Measurements from ENCODE around the gene ZFPL1.

Gene ZFPL1

DNA sequence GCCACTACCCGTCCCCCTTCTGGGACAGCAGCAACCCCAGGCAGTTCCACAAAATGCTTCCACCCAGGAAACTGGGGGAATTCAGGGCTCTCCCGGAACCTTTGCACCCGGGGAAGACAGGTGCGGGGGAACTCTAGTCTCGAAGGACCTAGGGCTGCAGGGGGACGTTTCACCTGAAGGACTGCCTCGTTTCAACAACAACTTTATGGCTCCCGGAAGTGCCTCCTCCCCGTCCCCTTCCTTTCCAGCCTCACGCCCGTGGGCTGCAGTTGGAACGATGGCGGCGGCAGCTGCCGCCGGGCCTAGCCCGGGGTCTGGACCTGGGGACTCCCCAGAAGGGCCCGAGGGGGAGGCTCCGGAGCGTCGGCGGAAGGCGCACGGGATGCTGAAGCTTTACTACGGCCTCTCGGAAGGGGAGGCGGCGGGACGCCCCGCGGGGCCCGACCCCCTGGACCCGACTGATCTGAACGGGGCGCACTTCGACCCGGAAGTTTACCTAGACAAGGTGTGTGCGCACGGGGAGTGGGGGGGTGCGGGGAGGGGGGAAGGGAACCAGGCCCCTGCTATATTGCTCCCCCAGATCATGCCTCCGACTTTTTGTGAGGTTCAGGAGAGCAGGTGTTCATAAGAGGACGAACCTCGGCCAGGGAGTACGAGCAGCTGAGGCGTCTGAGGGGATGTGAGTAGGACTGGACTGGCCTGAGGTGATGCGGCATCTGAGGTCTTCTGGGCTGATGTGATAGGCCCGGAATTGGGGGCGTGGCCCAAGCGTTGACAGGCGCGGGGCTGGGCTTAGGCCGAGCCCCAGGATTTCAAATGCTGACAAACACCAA lies 12.2 kb downstream of the ZFPL1 start, which contains the start of gene VPS51:
VPS51 (plus strand) TSS at position 241 of the 833 bp plus-strand sequence; CDS start at position 278, 37 bp downstream.
- DNase-seq = peak; percentile 89

DNA sequence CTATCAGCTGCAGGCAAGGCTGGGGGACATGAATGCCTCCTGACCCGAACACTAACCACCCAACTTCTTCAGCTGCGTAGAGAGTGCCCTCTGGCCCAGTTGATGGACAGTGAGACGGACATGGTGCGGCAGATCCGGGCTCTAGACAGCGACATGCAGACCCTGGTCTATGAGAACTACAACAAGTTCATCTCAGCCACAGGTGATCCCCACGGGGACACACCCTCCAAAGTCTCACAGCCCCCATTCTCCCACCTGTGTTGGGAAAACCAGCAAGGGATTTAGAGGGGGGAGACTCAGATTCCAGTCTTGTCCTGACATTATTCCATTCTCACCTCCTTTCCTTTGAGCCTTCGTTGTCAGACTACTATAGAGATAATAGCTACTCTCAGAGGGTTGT lies 12.9 kb downstream of the ZFPL1 start:
- DNase-seq = no peak

DNA sequence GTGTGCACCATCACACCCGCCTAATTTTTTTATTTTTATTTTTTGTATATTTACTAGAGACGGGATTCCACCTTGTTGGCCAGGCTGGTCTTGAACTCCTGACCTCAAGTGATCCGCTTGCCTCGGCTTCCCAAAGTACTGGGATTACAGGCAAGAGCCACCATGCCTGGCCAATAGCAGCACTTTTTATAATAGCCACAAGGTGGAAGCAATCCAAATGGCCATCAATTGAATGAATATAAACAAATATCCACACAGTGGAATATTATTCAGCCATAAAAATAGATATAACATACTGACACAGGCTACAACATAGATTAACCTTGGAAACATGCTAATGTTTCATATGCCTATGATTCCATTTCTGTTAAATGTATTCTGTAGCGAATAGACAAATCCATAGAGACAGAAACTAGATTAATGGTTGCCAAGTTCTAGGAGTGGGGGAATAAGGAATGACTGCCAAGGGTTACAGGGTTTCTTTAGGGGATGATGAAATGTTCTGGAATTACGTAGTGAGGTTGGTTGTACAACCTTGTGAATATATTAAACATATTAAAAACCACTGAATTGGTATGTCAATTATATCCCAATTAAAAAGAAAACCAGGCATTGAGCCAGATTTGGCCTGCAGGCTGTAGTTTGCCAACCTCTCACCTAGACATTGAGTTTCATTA lies 16.8 kb downstream of the ZFPL1 start:
- no peak for DNase-seq

DNA sequence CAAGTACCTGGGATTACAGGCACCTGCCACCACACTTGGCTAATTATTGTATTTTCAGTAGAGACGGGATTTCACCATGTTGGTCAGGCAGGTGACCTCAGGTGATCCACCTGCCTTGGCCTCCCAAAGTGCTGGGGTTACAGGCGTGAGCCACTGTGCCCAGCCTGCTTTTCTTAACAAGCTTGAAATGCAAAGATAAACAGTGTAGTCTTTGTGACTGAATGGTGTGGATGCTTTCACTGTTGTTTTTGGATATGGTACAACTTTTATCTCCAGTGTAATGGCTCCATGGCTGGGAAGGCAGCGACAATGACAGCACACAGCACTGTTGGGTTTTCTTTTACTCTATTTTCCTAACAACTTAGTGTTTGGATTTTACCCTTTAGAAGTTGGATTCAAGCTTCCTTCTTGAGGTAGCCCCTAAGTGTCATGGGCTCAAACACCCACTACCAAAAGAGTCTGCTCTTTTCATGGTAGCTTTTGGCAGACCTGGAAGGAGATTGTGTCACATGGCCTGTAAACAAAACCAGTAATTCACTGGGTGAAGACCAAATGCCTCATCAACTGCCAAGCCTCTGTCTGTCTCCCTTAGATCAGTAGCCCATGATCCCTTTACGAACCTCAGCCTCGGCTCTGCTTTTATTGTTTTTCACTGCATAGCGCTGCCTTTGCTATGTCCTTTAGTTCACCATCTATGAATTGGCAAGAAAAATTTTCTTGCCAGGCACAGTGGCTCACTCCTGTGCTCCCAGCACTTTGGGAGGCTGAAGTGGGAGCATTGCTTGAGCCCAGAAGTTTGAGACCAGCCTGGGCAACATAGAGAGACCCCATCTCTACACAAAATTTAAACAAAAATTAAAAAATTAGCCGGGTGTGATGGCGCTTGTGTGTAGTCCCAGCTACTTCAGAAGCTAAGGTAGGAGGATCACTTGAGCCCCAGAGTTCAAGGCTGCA lies 18.4 kb downstream of the ZFPL1 start:
- DNase-seq = no peak

DNA sequence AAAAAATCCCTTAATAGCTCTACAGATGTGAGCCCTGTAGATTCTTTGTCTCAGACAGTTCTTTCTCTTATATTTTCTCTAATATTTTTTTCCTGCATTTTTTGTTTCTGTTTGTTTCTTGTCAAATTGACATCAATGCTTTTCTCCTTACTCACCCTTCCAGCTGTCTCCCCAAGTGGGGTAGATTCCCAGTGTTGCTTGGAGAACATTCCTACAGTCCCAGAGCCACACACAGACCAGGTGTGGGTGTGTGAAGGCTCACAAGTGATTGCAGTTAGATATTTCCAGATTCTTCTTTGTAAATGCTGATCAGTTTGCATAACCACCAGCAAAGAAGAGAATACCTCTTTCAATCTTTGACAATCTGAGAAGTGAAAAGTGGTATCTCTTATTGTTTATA lies 19.5 kb downstream of the ZFPL1 start:
- DNase-seq = no peak

DNA sequence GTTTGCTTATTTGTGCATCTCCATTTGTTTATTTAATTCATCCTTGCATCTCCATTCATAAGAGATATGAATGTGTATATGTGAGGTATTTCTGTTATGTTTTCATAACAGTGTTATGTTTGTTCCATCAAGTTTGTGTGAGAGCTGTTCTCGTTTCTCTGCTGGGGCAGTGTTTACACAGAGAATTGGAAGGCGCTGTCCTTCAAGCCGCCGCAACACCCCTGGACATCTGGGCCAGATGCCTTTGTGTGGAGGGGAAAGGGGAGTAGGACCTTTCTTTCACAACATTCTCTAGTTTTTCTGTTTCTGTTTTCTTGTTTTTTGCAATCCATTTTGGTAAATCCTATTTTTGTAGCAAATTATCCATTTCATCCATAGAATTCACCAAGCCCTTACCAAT lies 20.6 kb downstream of the ZFPL1 start:
- DNase-seq = no peak

DNA sequence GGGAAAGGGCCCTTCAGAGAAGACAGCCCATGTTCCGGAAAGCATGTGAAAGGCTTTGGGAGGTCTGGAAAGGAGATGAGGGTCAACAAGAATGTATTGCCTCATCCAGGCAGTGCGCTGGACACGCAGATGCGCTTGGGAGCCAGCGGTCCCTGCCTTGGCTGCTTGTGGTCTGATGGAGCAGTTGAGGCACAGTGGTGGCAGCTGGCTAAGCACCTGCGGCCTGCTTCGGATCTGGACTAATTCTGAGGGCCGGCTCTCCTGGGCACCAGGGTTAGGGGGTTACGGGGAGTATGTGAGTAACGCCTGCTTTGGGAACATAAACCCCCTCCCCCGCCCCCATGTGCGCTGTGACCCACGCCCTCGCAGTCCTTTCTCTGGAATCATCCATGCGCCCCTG lies 23.1 kb downstream of the ZFPL1 start:
- DNase-seq = no peak

DNA sequence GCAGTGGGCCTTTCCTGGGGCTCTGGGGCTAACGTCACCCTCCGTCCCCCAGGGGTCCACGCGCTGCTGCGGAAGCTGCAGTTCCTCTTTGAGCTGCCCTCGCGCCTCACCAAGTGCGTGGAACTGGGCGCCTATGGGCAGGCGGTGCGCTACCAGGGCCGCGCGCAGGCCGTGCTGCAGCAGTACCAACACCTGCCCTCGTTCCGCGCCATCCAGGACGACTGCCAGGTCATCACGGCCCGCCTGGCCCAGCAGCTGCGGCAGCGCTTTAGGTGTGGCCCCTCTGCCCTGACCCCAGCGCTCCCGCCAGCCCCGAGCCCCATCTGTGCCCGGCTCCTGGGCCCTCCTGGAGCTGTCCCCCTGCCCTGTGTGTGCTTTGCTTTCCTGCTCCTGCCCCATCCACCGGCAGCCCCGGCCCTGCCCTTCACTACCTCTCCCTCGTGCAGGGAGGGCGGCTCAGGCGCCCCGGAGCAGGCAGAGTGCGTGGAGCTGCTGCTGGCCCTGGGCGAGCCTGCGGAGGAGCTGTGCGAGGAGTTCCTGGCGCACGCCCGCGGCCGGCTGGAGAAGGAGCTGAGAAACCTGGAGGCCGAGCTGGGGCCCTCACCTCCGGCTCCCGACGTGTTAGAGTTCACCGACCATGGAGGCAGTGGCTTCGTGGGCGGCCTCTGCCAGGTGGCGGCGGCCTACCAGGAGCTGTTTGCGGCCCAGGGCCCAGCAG lies 23.9 kb downstream of the ZFPL1 start:
- DNase-seq = no peak

DNA sequence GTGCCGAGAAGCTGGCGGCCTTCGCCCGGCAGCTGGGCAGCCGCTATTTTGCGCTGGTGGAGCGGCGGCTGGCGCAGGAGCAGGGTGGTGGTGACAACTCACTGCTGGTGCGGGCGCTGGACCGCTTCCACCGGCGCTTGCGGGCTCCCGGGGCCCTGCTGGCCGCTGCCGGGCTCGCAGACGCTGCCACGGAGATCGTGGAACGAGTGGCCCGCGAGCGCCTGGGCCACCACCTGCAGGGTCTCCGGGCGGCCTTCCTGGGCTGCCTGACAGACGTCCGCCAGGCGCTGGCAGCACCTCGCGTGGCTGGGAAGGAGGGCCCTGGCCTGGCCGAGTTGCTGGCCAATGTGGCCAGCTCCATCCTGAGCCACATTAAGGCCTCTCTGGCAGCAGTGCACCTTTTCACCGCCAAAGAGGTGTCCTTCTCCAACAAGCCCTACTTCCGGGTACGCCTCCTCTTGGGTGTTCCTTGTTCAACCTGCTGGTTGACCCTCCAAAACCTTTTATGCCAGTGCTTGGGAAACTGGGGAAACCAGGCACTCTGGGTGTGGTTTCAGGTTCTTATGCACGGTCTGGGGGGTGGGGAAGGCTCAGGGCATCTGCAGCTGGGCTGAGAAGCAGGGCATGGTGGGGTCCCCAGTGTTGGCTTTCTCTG lies 24.6 kb downstream of the ZFPL1 start:
- no peak for DNase-seq

DNA sequence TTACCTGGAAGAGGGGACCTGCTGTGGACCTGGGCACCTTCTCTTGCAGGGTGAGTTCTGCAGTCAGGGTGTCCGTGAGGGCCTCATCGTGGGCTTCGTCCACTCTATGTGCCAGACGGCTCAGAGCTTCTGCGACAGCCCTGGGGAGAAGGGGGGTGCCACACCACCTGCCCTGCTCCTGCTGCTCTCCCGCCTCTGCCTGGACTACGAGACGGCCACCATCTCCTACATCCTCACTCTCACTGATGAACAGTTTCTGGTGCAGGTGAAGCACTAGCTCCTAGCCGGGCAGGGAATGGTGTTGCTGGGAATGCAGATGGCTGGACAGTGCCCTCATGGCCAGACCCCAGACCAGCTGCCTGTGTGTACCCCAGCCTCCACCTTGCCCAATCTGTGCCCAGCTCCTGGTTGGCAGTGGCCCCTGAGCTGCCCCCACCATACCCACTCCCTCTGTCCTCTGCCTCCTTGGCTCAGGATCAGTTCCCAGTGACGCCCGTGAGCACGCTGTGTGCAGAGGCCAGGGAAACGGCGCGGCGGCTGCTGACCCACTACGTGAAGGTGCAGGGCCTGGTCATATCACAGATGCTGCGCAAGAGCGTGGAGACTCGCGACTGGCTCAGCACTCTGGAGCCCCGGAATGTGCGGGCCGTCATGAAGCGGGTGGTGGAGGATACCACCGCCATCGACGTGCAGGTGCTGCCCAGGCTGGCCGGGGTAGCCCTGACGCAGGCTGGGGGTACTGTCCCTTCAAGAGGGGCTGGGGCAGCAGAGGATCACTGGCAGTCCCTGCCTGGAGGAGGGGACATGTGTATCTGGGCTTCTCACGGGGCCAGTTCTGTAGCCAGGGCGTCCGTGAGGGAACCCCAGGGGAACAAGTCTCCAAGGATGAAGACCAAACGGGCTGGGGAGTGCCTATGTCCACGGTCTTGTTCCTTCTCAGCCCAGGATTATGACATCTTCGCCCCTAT lies 25.5 kb downstream of the ZFPL1 start:
- DNase-seq = no peak

DNA sequence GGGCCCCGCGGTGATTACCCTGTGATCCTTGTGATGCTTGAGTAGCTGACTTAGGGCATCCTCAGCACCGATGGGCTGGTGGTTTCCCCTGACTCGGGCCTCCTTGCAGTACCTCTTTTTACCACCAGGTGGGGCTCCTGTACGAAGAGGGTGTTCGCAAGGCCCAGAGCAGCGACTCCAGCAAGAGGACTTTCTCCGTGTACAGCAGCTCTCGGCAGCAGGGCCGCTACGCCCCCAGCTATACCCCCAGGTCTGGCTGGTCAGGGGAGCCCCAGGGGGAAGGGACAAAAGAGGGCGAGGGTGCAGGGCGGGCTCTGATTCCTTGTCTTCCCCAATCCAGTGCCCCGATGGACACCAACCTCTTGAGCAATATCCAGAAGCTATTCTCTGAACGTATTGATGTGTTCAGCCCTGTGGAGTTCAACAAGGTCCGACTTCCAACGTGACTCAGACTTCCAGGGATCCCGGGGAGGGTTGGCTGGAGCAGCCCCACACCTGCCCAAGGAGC lies 26.4 kb downstream of the ZFPL1 start:
- DNase-seq = peak; percentile 69

DNA sequence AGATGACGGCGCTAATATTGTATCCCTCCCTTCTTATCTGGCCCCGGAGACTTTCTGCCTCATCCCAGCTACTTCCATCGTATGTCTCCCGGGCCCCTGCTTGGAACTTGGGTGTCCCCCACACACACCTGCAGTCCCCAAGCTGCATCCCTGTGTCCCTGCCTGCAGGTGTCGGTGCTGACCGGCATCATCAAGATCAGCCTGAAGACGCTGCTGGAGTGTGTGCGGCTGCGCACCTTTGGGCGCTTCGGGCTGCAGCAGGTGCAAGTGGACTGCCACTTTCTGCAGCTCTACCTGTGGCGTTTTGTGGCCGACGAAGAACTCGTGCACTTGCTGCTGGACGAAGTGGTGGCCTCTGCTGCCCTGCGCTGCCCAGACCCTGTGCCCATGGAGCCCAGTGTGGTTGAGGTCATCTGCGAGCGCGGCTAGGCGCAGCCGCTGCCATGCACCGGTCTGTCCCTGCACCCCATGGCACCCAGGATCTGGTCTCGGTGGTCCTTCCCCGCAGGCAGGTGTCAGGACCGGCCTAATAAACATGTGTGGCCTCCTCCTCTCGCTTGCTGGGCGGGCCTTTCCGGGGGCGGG lies 27.2 kb downstream of the ZFPL1 start:
- no peak for DNase-seq

DNA sequence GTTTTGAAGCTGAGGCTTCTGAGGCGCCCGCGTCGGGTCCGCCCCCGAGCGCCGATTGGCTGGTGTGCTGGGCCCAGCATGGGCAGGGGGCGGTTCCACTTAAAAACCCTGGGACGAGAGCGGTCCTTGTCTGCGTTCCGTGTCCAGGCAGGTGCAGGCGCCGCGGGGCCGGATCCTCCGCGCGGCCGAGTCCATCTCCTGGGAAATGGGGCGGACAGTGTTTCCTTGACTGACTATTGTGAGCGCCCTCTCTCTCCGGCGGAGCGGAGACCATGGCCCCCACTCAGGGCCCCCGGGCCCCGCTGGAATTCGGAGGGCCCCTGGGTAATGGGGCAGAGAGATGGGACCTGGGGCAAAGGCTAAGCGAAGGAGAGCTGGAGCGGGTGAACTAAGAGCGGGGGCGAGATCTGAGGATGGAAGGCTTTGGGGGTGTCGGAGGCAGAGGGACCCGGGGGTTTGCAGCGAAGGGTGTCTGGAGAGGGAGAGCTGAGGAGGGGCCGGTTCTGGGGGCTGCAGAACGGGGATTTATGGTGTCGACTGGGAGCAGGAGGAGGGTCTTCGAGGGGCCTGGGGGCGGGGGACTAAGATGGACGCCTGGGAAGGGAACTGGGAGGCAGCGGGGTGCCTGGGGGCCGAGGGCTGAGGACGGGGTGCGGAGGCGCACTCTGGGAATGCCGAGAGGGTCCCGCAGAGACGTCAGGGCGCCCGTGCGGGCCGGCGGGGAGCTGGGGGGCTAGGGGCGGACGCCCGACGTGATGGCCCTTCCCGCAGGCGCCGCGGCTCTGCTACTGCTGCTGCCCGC lies 27.9 kb downstream of the ZFPL1 start, which contains the start of gene TM7SF2:
TM7SF2 (plus strand) TSS at position 129 of the 802 bp plus-strand sequence; CDS start at position 273, 144 bp downstream.
- DNase-seq = peak; percentile 84

DNA sequence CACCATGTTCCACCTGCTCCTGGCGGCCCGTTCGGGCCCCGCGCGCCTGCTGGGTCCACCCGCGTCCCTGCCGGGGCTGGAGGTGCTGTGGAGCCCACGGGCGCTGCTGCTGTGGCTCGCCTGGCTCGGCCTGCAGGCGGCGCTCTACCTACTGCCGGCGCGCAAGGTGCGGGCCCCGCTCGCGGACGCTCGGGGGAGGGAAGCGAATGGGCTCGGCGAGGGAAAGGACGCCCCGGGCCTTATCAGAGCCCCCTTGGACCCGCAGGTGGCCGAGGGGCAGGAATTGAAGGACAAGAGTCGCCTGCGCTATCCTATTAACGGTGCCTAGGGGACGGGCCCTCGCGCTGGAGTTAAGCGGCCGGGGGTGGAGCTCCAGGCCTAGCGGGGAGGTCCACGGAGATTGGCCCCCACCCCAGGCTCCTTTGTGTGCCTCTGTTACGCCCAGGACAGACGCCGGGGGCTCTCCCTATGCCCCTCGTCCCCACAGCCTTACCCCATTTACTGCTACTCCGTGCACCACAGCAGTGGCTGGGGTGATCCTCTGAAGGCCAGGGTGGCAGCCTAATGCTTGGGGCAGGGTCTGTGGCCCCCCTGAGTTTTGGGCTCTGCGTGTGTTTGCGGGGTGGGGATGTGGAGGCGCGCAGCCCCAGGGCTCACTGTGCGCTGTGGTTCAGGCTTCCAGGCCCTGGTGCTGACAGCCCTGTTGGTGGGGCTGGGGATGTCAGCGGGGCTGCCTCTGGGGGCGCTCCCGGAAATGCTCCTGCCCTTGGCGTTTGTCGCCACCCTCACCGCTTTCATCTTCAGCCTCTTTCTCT lies 28.7 kb downstream of the ZFPL1 start:
- DNase-seq = peak; percentile 11

DNA sequence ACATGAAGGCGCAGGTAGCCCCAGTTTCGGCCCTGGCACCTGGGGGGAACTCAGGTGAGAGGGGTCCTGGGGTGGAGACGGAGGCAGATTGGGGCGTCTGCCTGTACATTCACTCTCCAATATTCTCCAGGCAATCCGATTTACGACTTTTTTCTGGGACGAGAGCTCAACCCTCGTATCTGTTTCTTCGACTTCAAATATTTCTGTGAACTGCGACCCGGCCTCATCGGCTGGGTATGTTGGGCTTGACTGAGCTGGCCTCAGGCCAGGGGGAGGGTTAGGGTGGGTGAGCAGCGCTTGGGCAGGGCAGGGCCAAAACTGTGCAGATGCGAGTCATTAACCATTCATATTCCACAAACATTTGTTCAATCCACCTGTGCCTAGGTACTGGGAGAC lies 29.3 kb downstream of the ZFPL1 start:
- DNase-seq = no peak

DNA sequence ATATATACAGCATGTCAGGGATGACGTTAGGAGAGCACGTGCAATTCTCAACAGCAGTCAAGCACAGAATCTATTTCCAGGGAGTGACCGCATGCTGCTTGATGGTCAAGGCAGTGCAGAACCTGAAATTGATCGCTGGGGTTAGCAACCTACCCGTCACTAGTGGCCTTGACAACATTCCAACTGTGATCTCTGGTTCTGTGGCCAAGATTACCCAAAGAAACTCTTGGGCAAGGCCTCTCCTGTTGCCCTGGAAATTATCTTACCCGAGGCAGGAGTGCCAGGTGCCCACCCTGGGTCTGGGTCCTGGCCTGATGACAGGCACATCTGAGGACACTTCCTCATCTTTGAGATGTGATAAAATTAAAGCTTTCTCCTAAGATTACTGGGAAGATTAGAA lies 29.8 kb downstream of the ZFPL1 start:
- DNase-seq = no peak

DNA sequence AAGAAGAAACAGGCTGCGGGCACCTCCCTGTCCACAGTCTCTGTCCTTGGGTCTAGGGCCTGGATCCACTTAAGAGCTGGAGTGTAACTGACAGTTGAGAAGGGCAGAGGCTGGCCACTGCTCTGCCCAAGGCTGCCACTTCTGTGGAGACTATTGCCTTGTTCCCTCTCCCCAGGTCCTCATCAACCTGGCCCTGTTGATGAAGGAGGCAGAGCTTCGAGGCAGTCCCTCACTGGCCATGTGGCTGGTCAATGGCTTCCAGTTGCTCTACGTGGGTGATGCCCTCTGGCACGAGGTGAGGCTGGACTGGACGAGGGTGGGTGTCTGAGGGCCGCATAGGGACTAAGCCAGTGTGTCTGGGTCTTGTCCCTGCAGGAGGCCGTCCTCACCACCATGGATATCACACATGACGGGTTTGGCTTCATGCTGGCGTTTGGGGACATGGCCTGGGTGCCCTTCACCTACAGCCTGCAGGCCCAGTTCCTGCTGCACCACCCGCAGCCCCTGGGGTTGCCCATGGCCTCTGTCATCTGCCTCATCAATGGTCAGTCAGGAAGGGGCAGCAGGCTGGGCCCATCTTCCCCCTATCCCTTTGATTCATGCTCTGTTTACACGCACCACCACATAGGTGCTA lies 30.6 kb downstream of the ZFPL1 start:
- no peak for DNase-seq
